SJSA1 (cell line): ENCODE results near the gene PAPLN. TPM values are rescaled to one million over a fixed set of nuclear protein-coding genes. Genes with fewer than 3 reads are reported as not detected.
"Not testable (repeated sequence)": the region's sequence is repeated elsewhere in the genome, so short reads cannot be mapped to it uniquely, and the experiment has no call there.

Experiments used
- DNase-seq, 2 experiments: peaks; one replicate each; pipeline ENCODE4 v3.0.0-alpha.2; 2015 to 2020; ENCODE audit warnings: low spot score in 2 of 2, low read depth in 1 of 2
- H3K27ac ChIP-seq: fragments of 250-450 bp; sonication (Bioruptor Pico); 2 replicates; pipeline ENCODE4 v1.5.1; 2020; ENCODE audit warnings: mild to moderate bottlenecking, moderate library complexity
- H3K27me3 ChIP-seq: fragments of 250-450 bp; sonication (Bioruptor Pico); replicated peaks from 2 replicates; pipeline ENCODE4 v1.5.1; 2020; ENCODE audit warnings: mild to moderate bottlenecking, moderate library complexity
- H3K36me3 ChIP-seq: fragments of 250-450 bp; sonication (Bioruptor Pico); 2 replicates; pipeline ENCODE4 v1.5.1; 2020; ENCODE audit warnings: mild to moderate bottlenecking
- H3K4me1 ChIP-seq: fragments of 250-450 bp; sonication (Bioruptor Pico); replicated peaks from 2 replicates; pipeline ENCODE4 v1.6.1; 2021; ENCODE audit warnings: mild to moderate bottlenecking
- H3K4me3 ChIP-seq: fragments of 250-450 bp; sonication (Bioruptor Pico); 2 replicates; pipeline ENCODE4 v1.5.1; 2020; ENCODE audit warnings: mild to moderate bottlenecking
- H3K9me3 ChIP-seq: fragments of 250-450 bp; sonication (Bioruptor Pico); replicated peaks from 2 replicates; pipeline ENCODE4 v1.5.1; 2020; ENCODE audit warnings: mild to moderate bottlenecking
- total RNA-seq: library from RNA; depleted of rRNA; stranded (reverse); fragments of >200 nt; shearing (Covaris generic); gene quantifications from 2 replicates; pipeline ENCODE4 v1.2.3, GENCODE V29; 2014; rRNA removed

The PAPLN gene, protein sequence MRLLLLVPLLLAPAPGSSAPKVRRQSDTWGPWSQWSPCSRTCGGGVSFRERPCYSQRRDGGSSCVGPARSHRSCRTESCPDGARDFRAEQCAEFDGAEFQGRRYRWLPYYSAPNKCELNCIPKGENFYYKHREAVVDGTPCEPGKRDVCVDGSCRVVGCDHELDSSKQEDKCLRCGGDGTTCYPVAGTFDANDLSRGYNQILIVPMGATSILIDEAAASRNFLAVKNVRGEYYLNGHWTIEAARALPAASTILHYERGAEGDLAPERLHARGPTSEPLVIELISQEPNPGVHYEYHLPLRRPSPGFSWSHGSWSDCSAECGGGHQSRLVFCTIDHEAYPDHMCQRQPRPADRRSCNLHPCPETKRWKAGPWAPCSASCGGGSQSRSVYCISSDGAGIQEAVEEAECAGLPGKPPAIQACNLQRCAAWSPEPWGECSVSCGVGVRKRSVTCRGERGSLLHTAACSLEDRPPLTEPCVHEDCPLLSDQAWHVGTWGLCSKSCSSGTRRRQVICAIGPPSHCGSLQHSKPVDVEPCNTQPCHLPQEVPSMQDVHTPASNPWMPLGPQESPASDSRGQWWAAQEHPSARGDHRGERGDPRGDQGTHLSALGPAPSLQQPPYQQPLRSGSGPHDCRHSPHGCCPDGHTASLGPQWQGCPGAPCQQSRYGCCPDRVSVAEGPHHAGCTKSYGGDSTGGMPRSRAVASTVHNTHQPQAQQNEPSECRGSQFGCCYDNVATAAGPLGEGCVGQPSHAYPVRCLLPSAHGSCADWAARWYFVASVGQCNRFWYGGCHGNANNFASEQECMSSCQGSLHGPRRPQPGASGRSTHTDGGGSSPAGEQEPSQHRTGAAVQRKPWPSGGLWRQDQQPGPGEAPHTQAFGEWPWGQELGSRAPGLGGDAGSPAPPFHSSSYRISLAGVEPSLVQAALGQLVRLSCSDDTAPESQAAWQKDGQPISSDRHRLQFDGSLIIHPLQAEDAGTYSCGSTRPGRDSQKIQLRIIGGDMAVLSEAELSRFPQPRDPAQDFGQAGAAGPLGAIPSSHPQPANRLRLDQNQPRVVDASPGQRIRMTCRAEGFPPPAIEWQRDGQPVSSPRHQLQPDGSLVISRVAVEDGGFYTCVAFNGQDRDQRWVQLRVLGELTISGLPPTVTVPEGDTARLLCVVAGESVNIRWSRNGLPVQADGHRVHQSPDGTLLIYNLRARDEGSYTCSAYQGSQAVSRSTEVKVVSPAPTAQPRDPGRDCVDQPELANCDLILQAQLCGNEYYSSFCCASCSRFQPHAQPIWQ
- 0.38 and 2.4 TPM in 2 replicates for total RNA-seq

DNA sequence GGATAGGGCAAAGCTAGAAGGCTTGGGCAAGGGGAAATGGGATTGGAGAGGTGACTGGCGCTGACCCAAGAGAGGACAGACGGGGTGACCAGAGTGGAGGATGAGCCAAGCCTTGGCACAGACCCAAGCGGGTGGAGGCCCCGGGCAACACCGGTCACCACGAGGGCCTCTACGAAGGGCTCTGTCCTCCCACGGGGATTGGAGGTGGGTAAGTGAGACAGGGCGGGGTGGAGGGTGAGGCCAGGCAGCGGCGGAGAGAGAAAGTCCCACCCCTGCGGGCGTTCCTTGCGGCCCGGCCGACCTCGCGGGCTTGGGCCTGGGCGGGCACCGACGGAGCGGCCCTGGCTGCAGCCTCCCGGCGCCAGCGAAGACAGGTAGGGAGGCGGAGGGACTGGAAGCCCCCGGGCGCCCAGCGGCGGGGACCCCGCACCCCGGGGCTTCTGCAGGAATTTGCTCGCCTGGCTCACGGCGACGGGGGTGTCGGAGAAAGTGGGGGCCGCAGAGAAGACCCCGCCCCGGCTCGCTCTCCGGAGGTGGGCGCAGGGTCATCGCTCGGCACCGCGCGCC is at the start of gene PAPLN:
TSS of gene PAPLN (plus strand) at position 288 of the 567 bp plus-strand sequence. CDS start 2,273 bp downstream, outside the sequence.
- peaks cover 13% of the 10 kb centered on the region for H3K27me3 ChIP-seq
- DNase-seq, result no peak
- no peaks in the 10 kb centered on the region for H3K36me3 ChIP-seq
- peaks cover 31% of the 10 kb centered on the region for H3K4me1 ChIP-seq
- peak within 1 kb of the TSS; percentile 49; the same call in 1 of the 2 replicates for H3K27ac ChIP-seq
- peak within 1 kb of the TSS; percentile 31 for H3K4me3 ChIP-seq
- H3K9me3 ChIP-seq, result no peaks in the 10 kb centered on the region

DNA sequence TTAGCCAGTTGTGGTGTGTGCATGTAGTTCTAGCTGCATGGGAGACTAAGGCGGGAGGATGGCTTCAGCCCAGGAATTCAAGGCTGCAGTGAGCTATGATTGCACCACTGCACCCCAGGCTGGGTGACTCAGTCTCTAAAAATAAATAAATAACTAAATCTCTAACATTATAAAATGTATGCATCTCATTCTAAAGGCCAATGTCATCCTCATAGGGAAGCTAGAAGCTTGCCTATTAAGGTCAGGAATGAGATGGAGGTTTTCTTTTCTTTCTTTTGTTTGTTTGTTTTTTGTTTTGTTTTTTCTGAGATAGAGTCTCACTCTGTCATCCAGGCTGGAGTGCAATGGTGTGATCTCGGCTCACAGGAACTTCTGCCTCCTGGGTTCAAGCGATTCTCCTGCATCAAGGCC is 48.8 kb upstream of the PAPLN start:
- Histone ChIP-seq H3K4me1 (peaks cover 17% of the 10 kb centered on the region), H3K27ac (peak overlapping the region; percentile 4; the same call in 1 of the 2 replicates), H3K36me3 (peaks cover 15% of the 10 kb centered on the region; the same call in 1 of the 2 replicates), H3K27me3 (no peaks in the 10 kb centered on the region), H3K9me3 (no peaks in the 10 kb centered on the region), H3K4me3 (no peak overlapping the region)
- peak; percentile 61 to 62 for DNase-seq

DNA sequence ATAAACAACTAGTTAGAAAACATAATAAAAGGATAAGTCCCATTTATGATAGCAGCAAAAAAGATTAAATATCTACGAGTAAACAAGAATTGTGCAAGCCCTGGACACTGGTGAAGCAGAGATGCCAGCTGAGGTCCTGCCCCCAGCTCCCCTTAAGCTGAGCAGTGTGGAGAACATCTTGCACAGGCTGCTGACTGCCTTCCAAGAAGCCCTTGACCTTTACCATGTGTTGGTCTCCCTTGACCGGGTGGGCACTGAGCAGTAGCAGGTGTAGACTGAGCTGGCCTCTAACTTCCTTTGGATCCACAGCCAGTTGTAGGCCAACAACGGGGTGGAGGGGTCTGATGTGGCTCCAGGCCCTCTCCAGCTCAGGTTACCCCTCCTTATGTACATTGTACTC is 47.7 kb upstream of the PAPLN start:
- peaks cover 17% of the 10 kb centered on the region for H3K4me1 ChIP-seq
- peaks cover 15% of the 10 kb centered on the region; the same call in 1 of the 2 replicates for H3K36me3 ChIP-seq
- no peak overlapping the region for H3K4me3 ChIP-seq
- no peak for DNase-seq
- H3K27ac ChIP-seq, result no peak overlapping the region
- H3K9me3 ChIP-seq, result no peaks in the 10 kb centered on the region
- no peaks in the 10 kb centered on the region for H3K27me3 ChIP-seq

DNA sequence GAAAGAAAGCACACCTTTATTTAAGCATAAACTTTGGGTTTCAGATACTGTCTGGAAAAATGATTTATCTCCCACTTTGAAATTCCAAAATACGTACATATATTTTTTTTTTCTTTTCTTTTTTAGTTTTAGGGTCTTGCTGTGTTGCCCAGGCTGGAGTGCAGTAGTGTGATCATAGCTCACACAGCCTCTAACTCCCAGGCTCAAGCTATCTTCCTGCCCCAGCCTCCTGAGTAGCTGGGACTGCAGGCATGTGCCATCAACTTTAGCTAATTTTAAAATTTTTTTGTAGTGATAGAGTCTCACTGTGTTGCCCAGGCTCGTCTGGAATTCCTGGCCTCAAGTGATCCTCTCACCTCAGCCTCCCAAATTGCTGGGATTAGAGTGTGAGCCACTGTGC is 45.9 kb upstream of the PAPLN start:
- H3K4me1 ChIP-seq, result peaks cover 16% of the 10 kb centered on the region
- no peak overlapping the region for H3K27ac ChIP-seq
- peaks cover 21% of the 10 kb centered on the region; the same call in 1 of the 2 replicates for H3K36me3 ChIP-seq
- H3K27me3 ChIP-seq, result no peaks in the 10 kb centered on the region
- DNase-seq, result no peak
- H3K9me3 ChIP-seq, result no peaks in the 10 kb centered on the region
- H3K4me3 ChIP-seq, result no peak overlapping the region

DNA sequence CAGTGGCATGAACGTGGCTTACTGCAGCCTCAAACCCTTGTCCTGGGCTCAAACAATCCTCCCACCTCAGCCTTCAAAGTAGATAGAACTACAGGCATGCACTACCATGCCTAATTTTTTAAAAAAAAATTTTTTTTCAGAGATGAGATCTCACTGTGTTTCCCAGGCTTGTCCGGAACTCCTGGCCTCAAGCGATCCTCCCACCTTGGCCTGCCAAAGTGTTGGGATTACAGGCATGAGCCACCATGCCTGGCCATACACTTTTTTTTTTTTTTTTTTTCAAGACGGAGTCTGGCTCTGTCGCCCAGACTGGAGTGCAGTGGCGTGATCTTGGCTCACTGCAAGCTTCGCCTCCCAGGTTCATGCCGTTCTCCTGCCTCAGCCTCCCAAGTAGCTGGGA is 43.0 kb upstream of the PAPLN start:
- H3K27me3 ChIP-seq, H3K27ac ChIP-seq, H3K4me3 ChIP-seq, DNase-seq, H3K9me3 ChIP-seq, H3K4me1 ChIP-seq: not testable (repeated sequence)
- H3K36me3 ChIP-seq, result peaks cover 14% of the 10 kb centered on the region; the same call in 1 of the 2 replicates

DNA sequence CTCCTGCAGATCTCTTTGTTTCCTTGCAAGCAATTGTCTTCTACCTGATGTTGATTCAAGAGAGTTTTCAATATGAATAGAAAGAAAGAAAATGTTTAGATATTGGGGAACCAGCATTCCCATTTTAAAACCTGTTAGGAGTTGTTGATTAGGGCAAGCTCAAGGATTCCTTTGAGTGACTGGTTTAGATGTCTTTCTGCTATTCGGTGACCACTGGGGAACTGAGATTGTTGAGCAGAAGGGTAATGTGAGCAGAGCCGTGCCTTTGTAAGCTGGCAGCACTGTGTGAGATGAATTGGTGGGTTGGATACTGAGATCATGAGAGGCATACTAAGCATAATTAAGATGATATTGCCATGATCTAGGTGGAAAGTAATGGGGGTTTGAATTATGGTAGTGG is 39.1 kb upstream of the PAPLN start:
- Histone ChIP-seq H3K27ac (no peak overlapping the region), H3K4me1 (no peaks in the 10 kb centered on the region), H3K4me3 (no peak overlapping the region), H3K9me3 (no peaks in the 10 kb centered on the region), H3K36me3 (peaks cover 10% of the 10 kb centered on the region; the same call in 1 of the 2 replicates), H3K27me3 (no peaks in the 10 kb centered on the region)
- no peak for DNase-seq

DNA sequence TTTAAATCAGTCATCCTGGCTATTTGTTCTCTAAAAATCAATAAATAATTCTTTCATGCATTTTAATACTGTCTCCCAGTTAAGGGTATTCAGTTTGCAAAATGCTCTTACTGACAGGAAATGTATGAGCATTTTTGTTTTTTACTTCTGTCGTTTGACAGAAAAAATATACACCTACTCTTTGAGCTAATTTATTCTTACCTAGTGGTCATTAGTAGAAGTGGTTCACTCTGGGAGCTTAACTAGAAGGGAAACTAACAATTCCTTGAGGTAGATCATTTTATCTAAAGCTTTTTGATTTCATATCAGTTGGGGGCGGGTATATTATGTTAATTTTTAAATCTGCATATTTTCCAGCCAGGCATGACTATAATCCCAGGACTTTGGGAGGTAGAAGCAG is 33.8 kb upstream of the PAPLN start:
- Histone ChIP-seq H3K9me3 (no peaks in the 10 kb centered on the region), H3K27me3 (no peaks in the 10 kb centered on the region), H3K4me3 (no peak overlapping the region), H3K4me1 (no peaks in the 10 kb centered on the region), H3K27ac (no peak overlapping the region), H3K36me3 (peaks cover 19% of the 10 kb centered on the region)
- DNase-seq, result no peak

DNA sequence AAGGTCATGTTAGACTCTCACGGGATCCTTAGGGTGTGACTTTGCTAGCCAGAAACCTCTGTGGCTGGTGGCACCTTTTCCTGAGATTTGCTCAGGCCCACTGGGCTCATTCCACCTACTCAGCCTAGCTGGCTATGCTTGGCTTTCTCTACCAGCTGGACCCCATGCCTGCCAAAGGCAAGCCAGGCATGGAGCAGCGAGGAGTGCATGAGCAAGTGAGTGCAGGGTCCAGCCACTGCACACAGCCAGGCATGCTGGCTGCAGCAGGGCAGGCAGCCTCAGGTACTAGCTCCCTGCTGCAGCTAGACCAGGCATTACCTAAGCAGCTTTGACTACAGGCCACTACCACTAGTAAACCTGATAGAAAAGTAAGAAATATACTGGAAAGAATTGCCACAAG is 29.7 kb upstream of the PAPLN start:
- Histone ChIP-seq H3K36me3 (peaks cover 30% of the 10 kb centered on the region), H3K4me1 (peaks cover 20% of the 10 kb centered on the region), H3K27me3 (no peaks in the 10 kb centered on the region), H3K4me3 (no peak overlapping the region), H3K9me3 (no peaks in the 10 kb centered on the region), H3K27ac (no peak overlapping the region)
- DNase-seq, result no peak

DNA sequence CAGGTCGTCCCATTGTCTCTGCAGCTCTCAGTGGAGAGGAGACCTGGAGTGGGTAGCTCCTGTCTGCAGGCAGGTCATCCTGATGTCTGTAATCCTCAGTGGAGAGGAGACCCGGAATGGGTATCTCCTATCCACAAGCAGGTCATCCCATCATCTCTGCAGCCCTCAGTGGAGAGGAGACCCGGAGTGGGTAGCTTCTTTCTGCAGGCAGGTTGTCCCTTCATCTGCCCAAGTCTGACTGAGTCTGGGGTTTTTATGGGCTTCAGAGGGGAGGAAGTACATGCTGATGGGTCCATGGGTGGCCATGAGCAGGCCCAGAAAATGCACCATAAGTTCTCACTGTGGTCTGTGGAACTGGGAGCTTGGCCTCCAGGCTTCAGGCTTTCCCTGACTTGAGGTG is 28.9 kb upstream of the PAPLN start:
- DNase-seq, result no peak

DNA sequence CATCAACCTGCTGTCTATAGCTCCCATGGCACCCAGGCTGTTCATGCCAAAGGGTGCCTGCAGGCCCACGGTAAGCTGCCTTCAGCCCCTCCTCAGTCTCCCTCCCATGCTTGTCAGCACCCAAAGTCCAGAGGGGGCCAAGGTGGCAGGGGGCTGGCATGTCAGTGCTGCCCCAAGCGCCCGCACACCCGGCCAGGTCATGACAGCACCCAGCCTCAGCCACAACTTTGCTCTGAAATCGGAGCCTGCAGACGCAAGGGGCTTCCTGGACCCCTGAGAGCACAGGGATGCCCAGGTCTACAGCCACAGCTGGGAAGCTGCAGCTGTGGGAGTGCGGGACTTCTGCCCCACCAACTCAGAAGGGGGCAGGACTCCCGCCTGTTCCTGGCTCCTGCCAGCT is 28.5 kb upstream of the PAPLN start:
- Histone ChIP-seq H3K36me3 (peaks cover 38% of the 10 kb centered on the region), H3K9me3 (no peaks in the 10 kb centered on the region)

More for the DNA sequence above, 28.9 kb upstream of the PAPLN start:
- H3K9me3 ChIP-seq, result no peaks in the 10 kb centered on the region
- H3K27me3 ChIP-seq, result no peaks in the 10 kb centered on the region
- H3K4me1 ChIP-seq, result peaks cover 20% of the 10 kb centered on the region
- peaks cover 33% of the 10 kb centered on the region for H3K36me3 ChIP-seq
- no peak overlapping the region for H3K4me3 ChIP-seq
- H3K27ac ChIP-seq, result no peak overlapping the region

DNA sequence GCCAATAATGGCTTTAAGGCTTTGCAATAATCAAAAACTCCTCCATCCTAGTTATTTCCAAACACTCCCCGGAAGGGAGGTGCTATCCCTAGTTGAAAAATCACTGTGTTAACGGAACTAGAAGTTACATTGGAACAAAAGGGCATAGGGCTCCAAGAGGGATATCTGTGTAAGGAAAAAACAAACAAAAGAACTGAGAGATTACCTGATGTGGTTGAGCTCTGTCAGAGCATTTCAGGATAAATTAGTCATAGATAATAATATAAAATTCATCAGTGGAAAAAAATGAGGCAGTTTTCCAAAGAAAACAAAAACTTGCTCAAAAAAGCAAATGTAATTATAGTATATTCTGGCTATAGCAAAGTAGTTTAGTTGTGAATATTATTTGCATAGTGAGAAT is 27.4 kb upstream of the PAPLN start:
- Histone ChIP-seq H3K36me3 (peaks cover 41% of the 10 kb centered on the region), H3K9me3 (no peaks in the 10 kb centered on the region), H3K27ac (no peak overlapping the region), H3K4me1 (peaks cover 20% of the 10 kb centered on the region), H3K4me3 (no peak overlapping the region), H3K27me3 (no peaks in the 10 kb centered on the region)
- DNase-seq, result no peak

More for the DNA sequence above, 28.5 kb upstream of the PAPLN start:
- no peak for DNase-seq
- no peaks in the 10 kb centered on the region for H3K27me3 ChIP-seq
- H3K4me3 ChIP-seq, result no peak overlapping the region
- H3K4me1 ChIP-seq, result peaks cover 20% of the 10 kb centered on the region
- no peak overlapping the region for H3K27ac ChIP-seq

DNA sequence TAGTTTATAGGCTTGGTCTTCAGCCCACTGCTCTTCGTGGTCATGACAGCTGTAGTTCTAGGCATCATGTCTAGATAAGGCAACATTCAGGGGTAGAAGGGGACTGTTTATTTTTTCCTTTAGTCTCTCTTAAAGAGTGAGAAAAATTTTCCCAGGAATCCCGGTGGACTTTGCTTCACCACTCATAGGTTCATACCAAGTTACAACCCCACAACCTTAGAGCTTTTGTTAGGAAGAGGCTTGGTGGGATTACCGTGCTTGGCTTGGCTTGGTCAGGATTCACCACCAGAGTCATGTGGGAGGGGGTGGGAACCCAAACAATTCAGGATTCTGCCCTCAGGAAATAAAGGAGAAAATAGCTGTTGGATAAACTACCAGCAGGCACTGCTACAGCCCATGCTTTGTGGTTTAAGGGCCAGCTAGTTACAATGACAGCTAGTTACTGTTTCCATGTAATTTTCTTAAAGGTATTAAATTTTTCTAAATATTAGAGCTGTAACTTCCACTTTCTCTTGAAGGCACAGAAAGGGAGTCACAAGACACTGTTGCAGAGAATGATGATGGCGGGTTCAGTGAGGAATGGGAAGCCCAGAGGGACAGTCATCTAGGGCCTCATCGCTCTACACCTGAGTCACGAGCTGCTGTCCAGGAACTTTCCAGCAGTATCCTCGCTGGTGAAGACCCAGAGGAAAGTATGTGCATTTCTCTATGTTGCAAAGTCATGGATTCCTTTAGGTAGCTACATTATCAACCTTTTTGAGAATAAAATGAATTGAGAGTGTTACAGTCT is 25.9 kb upstream of the PAPLN start:
- H3K27ac ChIP-seq, result no peak overlapping the region
- no peak for DNase-seq
- H3K27me3 ChIP-seq, result no peaks in the 10 kb centered on the region
- no peak overlapping the region for H3K4me3 ChIP-seq
- H3K4me1 ChIP-seq, result peaks cover 20% of the 10 kb centered on the region
- H3K36me3 ChIP-seq, result peaks cover 35% of the 10 kb centered on the region
- H3K9me3 ChIP-seq, result no peaks in the 10 kb centered on the region
